ENCODE results near the gene NUDT11. TPM values are rescaled to one million over a fixed set of nuclear protein-coding genes. Genes with fewer than 3 reads are reported as not detected.
"Not testable (repeated sequence)": the region's sequence is repeated elsewhere in the genome, so short reads cannot be mapped to it uniquely, and the experiment has no call there.

The NUDT11 gene
- total RNA-seq = 5.8 and 6.1 TPM in 2 replicates

DNA sequence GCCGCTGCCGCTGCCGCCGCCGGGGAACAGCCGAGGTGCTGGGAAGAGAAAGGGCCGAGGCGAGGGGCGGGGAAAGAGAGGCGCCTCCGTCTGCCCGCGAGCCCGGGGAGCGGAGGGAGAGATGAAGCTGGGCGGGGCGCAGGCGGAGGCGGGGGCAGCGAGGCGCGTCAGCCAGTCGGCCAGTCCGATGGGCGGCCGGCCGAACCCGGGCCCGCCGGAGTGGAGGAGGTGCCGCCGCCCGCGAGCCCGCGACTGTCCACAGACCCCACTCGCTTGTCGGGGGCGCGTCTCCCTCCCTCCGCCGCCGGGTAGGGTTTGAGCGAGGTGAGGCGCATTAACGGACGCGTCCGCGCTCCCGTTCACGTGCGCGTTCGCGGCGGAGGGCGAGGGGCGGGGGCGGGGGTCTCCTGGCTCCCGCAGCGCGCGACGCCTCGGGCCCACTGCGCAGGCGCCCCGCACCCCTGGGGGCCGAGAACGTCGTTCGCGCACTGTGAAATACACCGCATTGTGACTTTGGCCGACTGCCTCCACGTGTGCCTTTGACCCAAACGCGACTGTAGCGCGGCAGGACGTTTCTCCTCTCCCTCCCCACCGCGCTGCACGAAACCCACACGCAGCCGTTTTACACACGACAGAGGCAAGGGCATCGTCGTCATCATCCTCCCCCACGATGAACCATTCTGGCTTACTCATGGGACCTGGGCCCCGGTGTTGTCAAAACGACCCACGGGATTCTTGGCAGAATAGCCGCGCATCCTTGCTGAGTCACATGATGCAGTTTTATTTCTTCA is at the start of gene NUDT11:
NUDT11 (minus strand) TSS at position 92 of the 791 bp plus-strand sequence. CDS start 148 bp downstream, outside the sequence.
- H3K27me3 Mint-ChIP-seq (ENCODE audit: low read depth) = peaks cover 8% of the 10 kb centered on the region
- peak; percentile 46 for DNase-seq (ENCODE audit: low spot score)
- peak within 1 kb of the TSS; percentile 88 for H3K4me3 Mint-ChIP-seq (ENCODE audit: low read depth)
- intact Hi-C loops (cut with micrococcal nuclease) = no loop called here
- H3K27ac Mint-ChIP-seq = peak within 1 kb of the TSS; percentile 92
- no peaks in the 10 kb centered on the region for H3K9me3 Mint-ChIP-seq
- no peaks in the 10 kb centered on the region for H3K36me3 Mint-ChIP-seq (ENCODE audit: low read depth)
- H3K4me1 Mint-ChIP-seq (ENCODE audit: low read depth) = peaks cover 12% of the 10 kb centered on the region

DNA sequence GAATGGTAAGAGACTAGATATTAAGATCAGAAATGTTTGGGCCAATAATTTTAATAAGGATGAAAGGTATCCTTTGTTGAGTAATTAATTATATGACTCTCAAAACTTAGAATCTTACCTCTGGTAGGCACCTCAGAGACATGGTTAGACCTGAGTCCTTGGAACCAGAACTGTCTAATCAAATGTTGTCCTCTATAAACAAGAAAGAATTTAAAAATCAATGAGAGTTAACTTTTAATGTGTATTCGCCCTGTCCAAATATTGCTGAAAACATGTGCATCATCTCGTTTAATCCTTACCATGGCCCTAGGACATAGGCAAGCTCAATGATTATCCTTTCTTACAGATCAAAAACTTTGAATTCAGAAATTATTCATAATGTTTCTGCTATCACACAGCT is 24.0 kb upstream of the NUDT11 start:
- Mint-ChIP-seq H3K4me1 (ENCODE audit: low read depth) (no peaks in the 10 kb centered on the region), H3K4me3 (ENCODE audit: low read depth) (no peak overlapping the region), H3K9me3 (no peaks in the 10 kb centered on the region), H3K27me3 (ENCODE audit: low read depth) (peaks cover 2% of the 10 kb centered on the region), H3K27ac (no peak overlapping the region), H3K36me3 (ENCODE audit: low read depth) (no peaks in the 10 kb centered on the region)
- intact Hi-C loops (cut with micrococcal nuclease) = no loop called here
- no peak for DNase-seq (ENCODE audit: low spot score)

DNA sequence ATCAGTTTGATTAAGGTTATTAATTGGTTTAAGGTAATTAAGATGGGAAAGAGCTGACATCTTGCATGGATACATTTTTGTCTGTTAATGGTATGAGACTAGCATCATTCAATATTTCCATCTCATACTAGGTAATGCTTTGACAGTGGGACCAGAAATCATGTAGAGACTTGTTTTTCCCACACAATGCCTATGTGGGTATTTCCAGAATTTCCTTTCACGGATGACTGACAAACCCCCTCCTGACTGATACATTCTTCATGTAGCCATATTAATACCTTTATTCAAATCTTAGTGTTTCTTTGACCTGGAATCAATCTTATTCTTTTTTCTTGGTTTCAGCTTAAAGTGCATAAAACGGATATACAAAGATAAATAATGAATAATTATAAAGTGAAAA is 22.7 kb upstream of the NUDT11 start:
- H3K9me3 Mint-ChIP-seq; H3K4me3 Mint-ChIP-seq (ENCODE audit: low read depth); H3K27ac Mint-ChIP-seq; H3K4me1 Mint-ChIP-seq (ENCODE audit: low read depth); H3K27me3 Mint-ChIP-seq (ENCODE audit: low read depth); intact Hi-C loops (cut with micrococcal nuclease); DNase-seq (ENCODE audit: low spot score); H3K36me3 Mint-ChIP-seq (ENCODE audit: low read depth): not testable (repeated sequence)

DNA sequence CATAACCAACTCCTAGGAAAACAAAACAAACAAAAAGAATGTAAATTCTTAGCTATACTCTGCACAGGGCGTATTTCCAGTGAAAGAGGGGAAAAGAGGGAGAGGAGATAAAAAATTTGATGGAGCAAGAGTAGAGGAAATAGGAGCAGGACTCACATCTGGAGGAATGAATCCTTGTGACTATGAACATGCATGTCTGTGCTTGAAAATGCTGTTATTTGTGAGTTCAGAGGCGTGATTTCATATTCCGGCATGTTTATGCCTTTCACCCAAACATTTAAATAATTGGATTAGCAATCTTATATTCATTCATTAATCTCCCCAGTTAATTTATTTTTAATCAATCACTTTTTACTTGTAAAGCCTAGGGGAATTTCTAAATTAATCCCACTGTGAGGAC is 11.2 kb upstream of the NUDT11 start:
- Mint-ChIP-seq H3K27me3 (ENCODE audit: low read depth) (no peaks in the 10 kb centered on the region), H3K4me1 (ENCODE audit: low read depth) (no peaks in the 10 kb centered on the region), H3K9me3 (no peaks in the 10 kb centered on the region), H3K4me3 (ENCODE audit: low read depth) (no peak overlapping the region), H3K27ac (no peak overlapping the region), H3K36me3 (ENCODE audit: low read depth) (no peaks in the 10 kb centered on the region)
- intact Hi-C loops (cut with micrococcal nuclease) = no loop called here
- no peak for DNase-seq (ENCODE audit: low spot score)

DNA sequence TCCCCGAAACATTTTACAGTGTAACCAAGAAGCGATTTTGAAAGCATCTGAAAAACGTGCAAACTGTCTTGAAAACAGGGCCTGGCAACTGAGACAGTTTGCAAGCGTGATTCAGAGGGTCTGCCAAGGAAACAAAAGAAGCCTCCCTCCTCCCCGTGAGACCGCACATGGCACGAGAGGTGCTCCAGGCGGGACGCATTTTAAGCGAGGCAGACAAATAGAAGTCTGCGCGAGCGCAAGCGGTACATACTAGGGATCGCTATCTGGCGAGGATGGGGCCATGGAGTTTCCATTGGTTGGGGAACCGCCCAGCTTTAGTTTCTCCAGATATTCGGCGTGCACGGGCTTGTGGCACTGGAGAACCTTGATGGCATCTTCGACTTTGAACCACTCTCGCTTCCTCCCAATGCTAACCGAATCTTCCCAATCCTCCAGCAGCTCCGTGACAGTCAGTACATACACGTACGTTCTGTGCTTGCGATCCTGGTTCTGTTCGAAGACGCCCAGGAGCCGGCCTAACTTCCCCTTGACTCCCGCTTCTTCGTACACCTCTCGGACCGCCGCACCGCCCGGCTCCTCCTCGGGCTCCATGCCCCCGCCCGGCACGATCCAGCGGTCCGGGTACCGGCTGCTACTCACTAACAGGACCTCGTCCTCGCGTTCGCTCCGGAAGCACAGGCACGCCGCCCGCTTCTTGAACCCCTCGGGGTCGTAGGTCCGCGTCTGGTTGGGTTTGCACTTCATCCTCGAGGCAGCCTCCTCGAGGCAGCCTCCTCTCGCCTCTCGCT is 497 bp downstream of the NUDT11 start:
- Mint-ChIP-seq H3K27ac (peak overlapping the region; percentile 82), H3K4me1 (ENCODE audit: low read depth) (peaks cover 12% of the 10 kb centered on the region), H3K4me3 (ENCODE audit: low read depth) (peak overlapping the region; percentile 84)
- DNase-seq (ENCODE audit: low spot score); H3K9me3 Mint-ChIP-seq; intact Hi-C loops (cut with micrococcal nuclease); H3K27me3 Mint-ChIP-seq (ENCODE audit: low read depth); H3K36me3 Mint-ChIP-seq (ENCODE audit: low read depth): not testable (repeated sequence)

DNA sequence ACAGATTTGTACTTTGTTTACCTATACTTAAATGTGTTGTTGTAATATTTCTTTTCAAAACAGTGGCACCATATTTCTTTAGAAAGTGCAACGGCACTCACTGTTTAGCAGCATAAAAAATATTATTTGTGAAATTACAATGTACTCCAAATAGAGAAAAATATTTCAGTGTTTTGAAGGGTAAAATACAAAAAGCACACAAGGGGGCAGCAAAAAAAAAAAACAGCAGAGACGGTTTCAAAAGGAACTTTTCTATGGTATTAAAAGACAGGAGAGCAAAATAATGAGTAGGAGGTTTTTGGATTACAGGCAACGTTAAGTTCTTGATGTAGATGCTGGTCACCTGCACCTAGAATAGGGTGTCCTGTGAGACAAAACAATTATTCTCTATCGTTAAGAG is 2.0 kb downstream of the NUDT11 start:
- Mint-ChIP-seq H3K4me1 (ENCODE audit: low read depth) (peaks cover 12% of the 10 kb centered on the region), H3K36me3 (ENCODE audit: low read depth) (no peaks in the 10 kb centered on the region), H3K4me3 (ENCODE audit: low read depth) (peak overlapping the region; percentile 84), H3K27ac (no peak overlapping the region), H3K27me3 (ENCODE audit: low read depth) (peaks cover 6% of the 10 kb centered on the region), H3K9me3 (no peaks in the 10 kb centered on the region)
- intact Hi-C loops (cut with micrococcal nuclease) = no loop called here
- no peak for DNase-seq (ENCODE audit: low spot score)

DNA sequence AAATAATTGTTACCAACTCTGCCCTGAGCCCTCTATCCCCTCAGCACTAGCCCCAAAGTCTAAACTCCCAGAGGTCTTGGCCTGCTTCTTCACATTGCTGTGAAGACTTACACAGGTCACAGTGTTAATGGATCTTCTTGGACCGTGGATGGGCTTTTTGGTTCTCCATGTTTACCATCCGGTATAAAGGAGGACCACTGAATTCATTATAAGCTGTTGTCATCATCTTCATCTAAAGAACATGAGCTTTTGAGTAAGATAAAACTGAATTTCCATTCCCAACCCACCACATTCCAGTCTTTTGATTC is 8.5 kb downstream of the NUDT11 start:
- H3K36me3 Mint-ChIP-seq (ENCODE audit: low read depth) = no peaks in the 10 kb centered on the region
- H3K27ac Mint-ChIP-seq = no peak overlapping the region
- no peaks in the 10 kb centered on the region for H3K4me1 Mint-ChIP-seq (ENCODE audit: low read depth)
- intact Hi-C loops (cut with micrococcal nuclease) = loop anchor here (5.0 kb wide), 1 partner anchor 119 kb away; no protein-coding TSS in a partner anchor
- no peak overlapping the region for H3K4me3 Mint-ChIP-seq (ENCODE audit: low read depth)
- no peak for DNase-seq (ENCODE audit: low spot score)
- H3K27me3 Mint-ChIP-seq (ENCODE audit: low read depth) = no peaks in the 10 kb centered on the region
- H3K9me3 Mint-ChIP-seq = no peaks in the 10 kb centered on the region

DNA sequence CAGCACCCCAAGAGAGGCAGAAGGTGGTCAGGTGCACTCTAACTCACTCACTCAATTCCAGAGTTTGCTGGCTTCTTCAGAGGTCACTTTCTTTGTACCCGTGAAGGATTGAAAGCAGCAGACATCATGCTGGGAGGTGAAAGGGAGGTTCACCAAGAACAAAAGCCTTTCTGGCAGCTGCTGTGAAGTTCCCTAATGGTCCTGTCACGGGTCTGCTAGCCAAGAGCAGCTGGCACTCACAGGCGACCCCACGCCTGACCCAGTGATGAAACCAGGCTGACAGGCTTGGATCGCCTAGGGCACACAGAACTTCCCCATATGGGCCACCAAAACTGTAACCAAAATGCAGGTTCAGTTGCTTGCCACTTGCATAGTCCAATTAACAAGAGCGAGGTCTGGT is 11.8 kb downstream of the NUDT11 start:
- intact Hi-C loops (cut with micrococcal nuclease) = loop anchor here (5.0 kb wide), 1 partner anchor 123 kb away; no protein-coding TSS in a partner anchor
- Mint-ChIP-seq H3K9me3 (no peaks in the 10 kb centered on the region), H3K27me3 (ENCODE audit: low read depth) (no peaks in the 10 kb centered on the region), H3K4me1 (ENCODE audit: low read depth) (no peaks in the 10 kb centered on the region), H3K4me3 (ENCODE audit: low read depth) (no peak overlapping the region), H3K27ac (no peak overlapping the region), H3K36me3 (ENCODE audit: low read depth) (no peaks in the 10 kb centered on the region)
- no peak for DNase-seq (ENCODE audit: low spot score)

DNA sequence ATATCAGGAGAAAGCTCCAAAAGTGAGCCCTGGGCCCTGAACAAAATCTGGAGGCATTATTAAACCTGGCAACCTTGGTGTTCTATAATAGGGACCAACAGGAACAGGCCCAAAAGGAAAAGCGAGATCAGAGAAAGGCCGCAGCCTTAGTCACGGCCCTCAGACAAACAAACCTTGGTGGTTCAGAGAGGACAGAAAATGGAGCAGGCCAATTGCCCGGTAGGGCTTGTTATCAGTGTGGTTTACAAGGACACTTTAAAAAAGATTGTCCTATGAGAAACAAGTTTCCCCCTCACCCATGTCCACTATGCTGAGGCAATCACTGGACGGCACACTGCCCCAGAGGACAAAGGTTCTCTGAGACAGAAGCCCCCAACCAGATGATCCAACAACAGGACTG is 14.0 kb downstream of the NUDT11 start:
- not testable (repeated sequence) for H3K9me3 Mint-ChIP-seq

DNA sequence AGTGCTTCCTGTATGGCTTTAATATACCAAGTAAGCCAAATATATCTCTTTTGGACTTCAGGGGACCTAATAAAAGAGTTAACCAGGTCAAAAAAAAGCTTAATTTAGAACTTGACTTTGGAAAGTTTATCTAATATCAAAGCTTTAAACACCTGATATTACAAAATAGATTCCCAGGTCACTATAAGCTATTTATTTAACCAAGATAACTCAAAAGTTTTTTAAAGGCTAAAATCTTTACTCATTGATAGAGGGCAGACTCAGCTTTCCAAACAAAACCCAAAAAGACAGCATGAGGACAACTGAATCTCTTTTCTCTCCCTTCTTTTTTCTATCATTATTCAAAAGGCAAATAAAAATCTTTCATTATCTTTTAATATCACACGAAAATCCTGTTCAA is 19.5 kb downstream of the NUDT11 start:
- Mint-ChIP-seq H3K27ac (no peak overlapping the region), H3K36me3 (ENCODE audit: low read depth) (no peaks in the 10 kb centered on the region), H3K4me1 (ENCODE audit: low read depth) (no peaks in the 10 kb centered on the region), H3K4me3 (ENCODE audit: low read depth) (no peak overlapping the region), H3K9me3 (no peaks in the 10 kb centered on the region), H3K27me3 (ENCODE audit: low read depth) (no peaks in the 10 kb centered on the region)
- intact Hi-C loops (cut with micrococcal nuclease) = no loop called here
- DNase-seq (ENCODE audit: low spot score) = no peak

More for the DNA sequence above, 14.0 kb downstream of the NUDT11 start:
- DNase-seq (ENCODE audit: low spot score); intact Hi-C loops (cut with micrococcal nuclease); H3K4me3 Mint-ChIP-seq (ENCODE audit: low read depth); H3K27ac Mint-ChIP-seq; H3K36me3 Mint-ChIP-seq (ENCODE audit: low read depth); H3K27me3 Mint-ChIP-seq (ENCODE audit: low read depth); H3K4me1 Mint-ChIP-seq (ENCODE audit: low read depth): not testable (repeated sequence)

DNA sequence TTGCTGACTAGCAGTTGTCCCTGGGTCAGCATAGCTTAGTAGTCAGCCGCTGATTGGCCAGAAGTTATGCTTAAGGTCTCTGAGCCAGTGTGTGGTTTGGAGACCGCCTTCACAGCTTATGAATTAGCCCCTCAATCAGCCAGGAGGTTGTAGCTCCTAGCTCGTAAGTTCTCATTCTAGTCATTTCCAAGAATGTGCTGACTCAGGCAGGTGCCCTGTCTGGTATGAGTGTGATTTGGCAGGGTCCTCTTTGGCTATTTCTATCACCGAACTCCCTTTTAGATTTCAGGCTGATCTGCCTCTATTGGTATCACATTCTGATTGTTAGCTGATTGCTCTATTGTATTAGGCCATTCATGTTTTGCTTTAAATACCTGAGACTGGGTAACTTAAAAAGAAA is 33.1 kb downstream of the NUDT11 start:
- no peak for DNase-seq (ENCODE audit: low spot score)
- Mint-ChIP-seq H3K4me1 (ENCODE audit: low read depth) (no peaks in the 10 kb centered on the region), H3K27ac (no peak overlapping the region), H3K27me3 (ENCODE audit: low read depth) (no peaks in the 10 kb centered on the region), H3K36me3 (ENCODE audit: low read depth) (no peaks in the 10 kb centered on the region), H3K4me3 (ENCODE audit: low read depth) (no peak overlapping the region), H3K9me3 (no peaks in the 10 kb centered on the region)
- intact Hi-C loops (cut with micrococcal nuclease) = loop anchor here (10.0 kb wide), 1 partner anchor 319 kb away; no protein-coding TSS in a partner anchor

DNA sequence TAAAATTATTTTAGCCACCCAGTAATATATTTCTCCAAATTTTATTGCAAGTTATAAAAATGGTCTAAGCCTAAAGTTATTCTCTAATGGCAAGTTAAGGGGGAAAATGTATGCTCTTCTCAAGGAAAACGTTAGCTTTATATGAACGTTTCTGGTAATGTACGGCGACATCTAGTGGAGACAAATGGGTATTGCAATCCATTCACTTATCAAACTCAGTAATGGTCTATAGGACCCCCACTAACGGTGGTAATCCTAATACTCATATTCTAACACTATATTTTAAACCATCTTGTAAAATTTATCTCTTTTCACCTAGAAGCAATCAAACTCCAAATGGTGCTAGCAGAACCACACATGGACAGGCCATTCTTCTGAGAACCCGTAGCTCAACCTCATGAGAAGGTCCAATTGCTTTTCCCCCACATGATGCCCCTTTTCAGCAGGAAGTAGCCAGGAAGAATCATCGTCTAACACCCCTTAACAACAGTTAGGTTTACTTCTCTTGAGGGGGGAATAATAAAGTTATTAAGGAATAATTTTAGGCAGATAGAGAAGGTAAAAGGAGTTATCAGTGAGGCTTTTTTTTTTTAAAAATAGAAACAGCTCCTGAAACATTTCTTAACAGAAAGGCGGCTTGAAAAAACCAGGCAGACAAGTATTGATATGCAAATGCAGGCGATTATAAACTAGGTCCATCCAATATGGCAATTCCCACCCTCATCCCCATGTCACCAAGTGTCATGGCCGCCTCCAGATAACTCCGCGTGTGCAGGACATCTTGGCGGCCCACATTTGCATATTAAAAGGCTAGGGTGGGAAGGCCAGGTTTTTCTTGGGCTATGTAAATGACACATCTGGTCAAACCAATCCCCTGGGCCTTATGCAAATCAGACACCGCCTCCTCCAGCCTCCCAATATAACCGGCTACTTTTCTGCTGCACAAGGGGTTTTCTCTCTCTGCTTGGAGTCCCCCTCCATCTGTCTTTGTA is 35.0 kb downstream of the NUDT11 start:
- H3K27ac Mint-ChIP-seq = no peak overlapping the region
- H3K4me1 Mint-ChIP-seq (ENCODE audit: low read depth) = no peaks in the 10 kb centered on the region
- H3K4me3 Mint-ChIP-seq (ENCODE audit: low read depth) = no peak overlapping the region
- no peaks in the 10 kb centered on the region for H3K36me3 Mint-ChIP-seq (ENCODE audit: low read depth)
- intact Hi-C loops (cut with micrococcal nuclease) = loop anchor here (2.0 to 10.0 kb wide), 2 partner anchors 125 to 317 kb away; no protein-coding TSS in a partner anchor
- H3K27me3 Mint-ChIP-seq (ENCODE audit: low read depth) = no peaks in the 10 kb centered on the region
- no peak for DNase-seq (ENCODE audit: low spot score)
- H3K9me3 Mint-ChIP-seq = no peaks in the 10 kb centered on the region

All from activated T-helper 2 cell treated with anti-CD3 and anti-CD28 coated beads, Interferon-gamma antibody, Interleukin-2, Interleukin-4, amounts not matched to agents 10 μg/mL and 5 μg/mL and 100 μg/mL, durations not matched to agents 14 hours and 24 hours and 36 hours (primary cell).